ENCODE results near the gene RPL14. TPM values are rescaled to one million over a fixed set of nuclear protein-coding genes. Genes with fewer than 3 reads are reported as not detected.

RPL14 gene
- total and polyA plus RNA-seq, 2 donors (not counting 3 experiments of a cell fraction or from before 2014, with no cell fraction given), result 961 to 1,947 TPM

GRCh38 chr3:40453933-40454332 lies 3.2 kb upstream of the RPL14 start:
- no peaks in the 10 kb centered on the region for H3K27me3 ChIP-seq (ENCODE audit: control insufficient read depth in 2 of 2, insufficient read depth in 2 of 2, low read length in 2 of 2)
- ChIA-PET CTCF (interaction anchor here (1.3 to 1.4 kb wide), 2 partner anchors 24 to 70 kb away, joined by 3 to 4 read pairs; no protein-coding TSS in a partner anchor), POLR2A (no interaction called here)
- H3K9me3 ChIP-seq (replicated peaks; ENCODE audit: control insufficient read depth, insufficient read depth, low read length), result no peaks in the 10 kb centered on the region
- BruUV-seq (replicated peaks), result no TSS peak
- peaks cover 15% of the 10 kb centered on the region for H3K4me1 ChIP-seq (ENCODE audit: control insufficient read depth, extremely low read depth, insufficient read depth, low read length)
- no peak overlapping the region for H3K4me3 ChIP-seq (replicated peaks in 1 of 3; ENCODE audit: insufficient read depth in 1 of 3, low read depth in 1 of 3, low read length in 3 of 3)
- intact Hi-C loops (cut with micrococcal nuclease), result loop anchor here (1.0 to 10.0 kb wide), 7 partner anchors 23 to 1069 kb away; partner anchors contain the start of genes EIF1B, SLC25A38, ZNF619 and ZNF621
- dilution Hi-C loops (cut with MboI; ENCODE audit: extremely low pct_ligation_motif_present, low sequenced_read_pairs), result no loop called here
- H3K9ac ChIP-seq (replicated peaks; ENCODE audit: extremely low read depth, insufficient read depth, low read length), result no peak overlapping the region
- no peak for TF ChIP-seq MYC (IDR thresholded peaks at IDR 0.05; ENCODE audit: low read depth, low read length)
- TF ChIP-seq POLR2AphosphoS5 (IDR thresholded peaks at IDR 0.05; ENCODE audit: insufficient read depth, low read depth, low read length), result no peak
- no peak for TF ChIP-seq JUN (IDR thresholded peaks at IDR 0.05; ENCODE audit: borderline replicate concordance, insufficient read depth, insufficient read length, low read depth)
- TF ChIP-seq CTCF (IDR thresholded peaks at IDR 0.05; ENCODE audit: extremely low read depth in 1 of 2, insufficient read depth in 1 of 2, low read depth in 1 of 2, low read length in 2 of 2), result no peak
- TF ChIP-seq GATA2 (IDR thresholded peaks at IDR 0.05; ENCODE audit: insufficient read depth, insufficient read length, low read depth, low read length), result no peak
- TF ChIP-seq, protein P1, sequence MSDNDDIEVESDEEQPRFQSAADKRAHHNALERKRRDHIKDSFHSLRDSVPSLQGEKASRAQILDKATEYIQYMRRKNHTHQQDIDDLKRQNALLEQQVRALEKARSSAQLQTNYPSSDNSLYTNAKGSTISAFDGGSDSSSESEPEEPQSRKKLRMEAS (IDR thresholded peaks at IDR 0.05; ENCODE audit: insufficient read depth, insufficient read length), result no peak
- TF ChIP-seq EZH2 (IDR thresholded peaks at IDR 0.05; ENCODE audit: borderline replicate concordance, low read depth, low read length, severe bottlenecking), result no peak
- TF ChIP-seq FOS (IDR thresholded peaks at IDR 0.05; ENCODE audit: borderline replicate concordance, insufficient read depth, low read length), result no peak
- TF ChIP-seq POLR2A (IDR thresholded peaks at IDR 0.05; ENCODE audit: low read depth, low read length), result no peak
- H3K79me2 ChIP-seq (ENCODE audit: control insufficient read depth, insufficient read depth, low read length), result peaks cover 17% of the 10 kb centered on the region
- H3K36me3 ChIP-seq (ENCODE audit: control insufficient read depth in 2 of 2, extremely low read depth in 1 of 2, insufficient read depth in 2 of 2, low read length in 2 of 2), result peaks cover 0 to 4% of the 10 kb centered on the region in 2 experiments
- H4K20me1 ChIP-seq (replicated peaks; ENCODE audit: control insufficient read depth, extremely low read depth, insufficient read depth, low read length), result peaks cover 4% of the 10 kb centered on the region
- FAIRE-seq, result no peak
- H3K9me1 ChIP-seq (replicated peaks; ENCODE audit: control insufficient read depth, extremely low read depth, insufficient read depth, low read length), result no peaks in the 10 kb centered on the region
- DNase-seq (ENCODE audit: low read depth, low spot score), result no peak
- H3K4me2 ChIP-seq (ENCODE audit: insufficient read depth, low read length), result peak overlapping the region; percentile 87
- no peak overlapping the region for H3K27ac ChIP-seq (ENCODE audit: insufficient read depth, low read depth, low read length)
- H2AFZ ChIP-seq (ENCODE audit: low read depth, low read length), result no peak overlapping the region
